Measurements from ENCODE around the gene TLR8. TPM values are rescaled to one million over a fixed set of nuclear protein-coding genes. Genes with fewer than 3 reads are reported as not detected.
A peak's percentile ranks its signal among the peaks of the same experiment; 100 is the strongest.
"Not testable (repeated sequence)": the region's sequence is repeated elsewhere in the genome, so short reads cannot be mapped to it uniquely, and the experiment has no call there.

The TLR8 gene
- total RNA-seq, 1 experiment from 2014 or later = not detected

GRCh38 chrX:12956704-12957534 lies 50.5 kb downstream of the TLR8 start:
- Histone ChIP-seq H3K79me2 (ENCODE audit: low read length) (no peaks in the 10 kb centered on the region), H3K27ac (ENCODE audit: low read length) (peak overlapping the region; percentile 96), H4K20me1 (ENCODE audit: insufficient read depth, low read depth, low read length) (no peaks in the 10 kb centered on the region), H3K9ac (ENCODE audit: low read length) (peak overlapping the region; percentile 71), H2AFZ (ENCODE audit: low read length) (peak overlapping the region; percentile 78), H3K4me1 (ENCODE audit: low read length) (peaks cover 47% of the 10 kb centered on the region), H3K36me3 (ENCODE audit: insufficient read depth, low read length) (no peaks in the 10 kb centered on the region), H3K4me3 (ENCODE audit: low read length) (peak overlapping the region; percentile 48), H3K9me2 (replicated peaks; ENCODE audit: insufficient read depth, low read length) (no peaks in the 10 kb centered on the region), H3K9me3 (ENCODE audit: low read length) (no peaks in the 10 kb centered on the region), H3K4me2 (ENCODE audit: low read depth, low read length, poor library complexity, severe bottlenecking) (peak overlapping the region; percentile 69), H3K27me3 (ENCODE audit: low read length) (no peaks in the 10 kb centered on the region)
- peak; percentile 94 for DNase-seq

- no peaks in the 10 kb centered on the region for H4K20me1 ChIP-seq (ENCODE audit: insufficient read depth, low read depth, low read length)
- H3K4me3 ChIP-seq (ENCODE audit: low read length) = no peak overlapping the region
- no peaks in the 10 kb centered on the region for H3K36me3 ChIP-seq (ENCODE audit: insufficient read depth, low read length)
- H3K9ac ChIP-seq (ENCODE audit: low read length) = no peak overlapping the region
- H3K9me2 ChIP-seq (replicated peaks; ENCODE audit: insufficient read depth, low read length) = no peaks in the 10 kb centered on the region
- peak overlapping the region; percentile 96 for H3K27ac ChIP-seq (ENCODE audit: low read length)
- DNase-seq = peak; percentile 41
- H3K4me1 ChIP-seq (ENCODE audit: low read length) = peaks cover 51% of the 10 kb centered on the region
- no peaks in the 10 kb centered on the region for H3K27me3 ChIP-seq (ENCODE audit: low read length)
- H2AFZ ChIP-seq (ENCODE audit: low read length) = peak overlapping the region; percentile 57; the same call in 1 of the 2 replicates
- H3K4me2 ChIP-seq (ENCODE audit: low read depth, low read length, poor library complexity, severe bottlenecking) = peak overlapping the region; percentile 69
- H3K9me3 ChIP-seq (ENCODE audit: low read length) = no peaks in the 10 kb centered on the region
- H3K79me2 ChIP-seq (ENCODE audit: low read length) = no peaks in the 10 kb centered on the region
These were observed 51.6 kb downstream of the TLR8 start for GRCh38 chrX:12958059-12958458.

DNA sequence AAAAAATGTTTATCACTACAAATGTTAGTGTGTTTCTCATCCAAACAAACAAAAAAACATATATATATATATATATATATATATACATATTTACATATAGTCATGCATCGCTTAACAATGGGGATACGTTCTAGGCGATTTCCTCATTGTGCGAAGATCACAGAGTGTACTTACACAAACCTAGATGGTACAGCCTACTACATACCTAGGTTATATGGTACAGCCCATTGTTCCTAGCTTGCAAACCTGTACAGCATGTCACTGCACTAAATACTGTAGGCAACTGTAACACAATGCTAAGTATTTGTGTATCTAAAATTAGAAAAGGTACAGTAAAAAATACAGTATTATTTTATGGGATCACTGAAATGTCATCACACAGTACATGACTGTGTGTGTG lies 52.0 kb downstream of the TLR8 start:
- H4K20me1 ChIP-seq (ENCODE audit: insufficient read depth, low read depth, low read length) = no peaks in the 10 kb centered on the region
- H3K27me3 ChIP-seq (ENCODE audit: low read length) = no peaks in the 10 kb centered on the region
- 0 out of 2 replicates have a peak overlapping the region, but pooled peaks have one; percentile 57 for H2AFZ ChIP-seq (ENCODE audit: low read length)
- H3K9me2 ChIP-seq (replicated peaks; ENCODE audit: insufficient read depth, low read length) = no peaks in the 10 kb centered on the region
- H3K9ac ChIP-seq (ENCODE audit: low read length) = no peak overlapping the region
- H3K4me3 ChIP-seq (ENCODE audit: low read length) = no peak overlapping the region
- H3K4me2 ChIP-seq (ENCODE audit: low read depth, low read length, poor library complexity, severe bottlenecking) = no peak overlapping the region
- DNase-seq = peak; percentile 40
- no peaks in the 10 kb centered on the region for H3K36me3 ChIP-seq (ENCODE audit: insufficient read depth, low read length)
- no peaks in the 10 kb centered on the region for H3K9me3 ChIP-seq (ENCODE audit: low read length)
- peaks cover 51% of the 10 kb centered on the region for H3K4me1 ChIP-seq (ENCODE audit: low read length)
- no peak overlapping the region for H3K27ac ChIP-seq (ENCODE audit: low read length)
- no peaks in the 10 kb centered on the region for H3K79me2 ChIP-seq (ENCODE audit: low read length)

DNA sequence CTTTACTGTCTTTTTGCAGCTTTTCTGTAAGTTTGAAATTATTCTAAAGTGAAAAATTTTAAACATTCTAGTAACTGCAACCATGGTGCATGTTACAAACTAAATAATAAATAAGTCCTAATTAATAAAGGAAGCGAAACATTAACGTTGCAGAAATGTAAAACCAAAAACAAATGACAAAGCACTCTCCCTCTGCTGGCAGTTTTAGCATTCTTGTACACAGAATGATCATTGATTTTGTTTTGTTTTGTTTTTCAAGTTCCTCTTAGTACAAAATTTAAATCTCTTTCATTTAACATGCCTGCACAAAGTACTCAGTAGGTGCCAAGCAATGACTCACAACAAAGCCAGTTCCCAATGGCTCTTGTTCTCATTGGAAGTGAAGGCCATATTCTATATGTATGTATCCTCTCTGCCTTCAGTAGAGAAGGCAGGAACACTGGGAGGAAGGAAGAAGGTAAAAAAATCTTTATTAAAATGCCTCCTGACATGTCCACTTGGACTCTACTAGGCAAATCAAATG lies 54.8 kb downstream of the TLR8 start:
- Histone ChIP-seq H3K36me3 (ENCODE audit: insufficient read depth, low read length) (no peaks in the 10 kb centered on the region), H3K4me1 (ENCODE audit: low read length) (peaks cover 37% of the 10 kb centered on the region), H3K4me2 (ENCODE audit: low read depth, low read length, poor library complexity, severe bottlenecking) (no peak overlapping the region), H3K79me2 (ENCODE audit: low read length) (no peaks in the 10 kb centered on the region), H3K9me3 (ENCODE audit: low read length) (no peaks in the 10 kb centered on the region), H3K9ac (ENCODE audit: low read length) (no peak overlapping the region), H2AFZ (ENCODE audit: low read length) (no peak overlapping the region), H4K20me1 (ENCODE audit: insufficient read depth, low read depth, low read length) (no peaks in the 10 kb centered on the region), H3K27ac (ENCODE audit: low read length) (no peak overlapping the region), H3K9me2 (replicated peaks; ENCODE audit: insufficient read depth, low read length) (no peaks in the 10 kb centered on the region), H3K27me3 (ENCODE audit: low read length) (no peaks in the 10 kb centered on the region), H3K4me3 (ENCODE audit: low read length) (no peak overlapping the region)
- peak; percentile 9 for DNase-seq

- H3K27me3 ChIP-seq (ENCODE audit: low read length) = no peaks in the 10 kb centered on the region
- H3K36me3 ChIP-seq (ENCODE audit: insufficient read depth, low read length) = no peaks in the 10 kb centered on the region
- peak; percentile 52 for DNase-seq
- H3K4me2 ChIP-seq (ENCODE audit: low read depth, low read length, poor library complexity, severe bottlenecking) = no peak overlapping the region
- peaks cover 29% of the 10 kb centered on the region for H3K4me1 ChIP-seq (ENCODE audit: low read length)
- H4K20me1 ChIP-seq (ENCODE audit: insufficient read depth, low read depth, low read length) = no peaks in the 10 kb centered on the region
- no peaks in the 10 kb centered on the region for H3K9me3 ChIP-seq (ENCODE audit: low read length)
- no peak overlapping the region for H3K27ac ChIP-seq (ENCODE audit: low read length)
- no peaks in the 10 kb centered on the region for H3K79me2 ChIP-seq (ENCODE audit: low read length)
- no peak overlapping the region for H2AFZ ChIP-seq (ENCODE audit: low read length)
- H3K9me2 ChIP-seq (replicated peaks; ENCODE audit: insufficient read depth, low read length) = no peaks in the 10 kb centered on the region
- no peak overlapping the region for H3K9ac ChIP-seq (ENCODE audit: low read length)
- no peak overlapping the region for H3K4me3 ChIP-seq (ENCODE audit: low read length)
These were observed 55.7 kb downstream of the TLR8 start for GRCh38 chrX:12962041-12962504.

GRCh38 chrX:12963210-12963850 lies 56.9 kb downstream of the TLR8 start:
- H3K4me3 ChIP-seq (ENCODE audit: low read length); H3K4me2 ChIP-seq (ENCODE audit: low read depth, low read length, poor library complexity, severe bottlenecking); H3K9me2 ChIP-seq (replicated peaks; ENCODE audit: insufficient read depth, low read length); H3K36me3 ChIP-seq (ENCODE audit: insufficient read depth, low read length); H3K27ac ChIP-seq (ENCODE audit: low read length); H4K20me1 ChIP-seq (ENCODE audit: insufficient read depth, low read depth, low read length); H3K79me2 ChIP-seq (ENCODE audit: low read length); H3K9ac ChIP-seq (ENCODE audit: low read length); H2AFZ ChIP-seq (ENCODE audit: low read length); H3K27me3 ChIP-seq (ENCODE audit: low read length); H3K9me3 ChIP-seq (ENCODE audit: low read length); DNase-seq: not testable (repeated sequence)
- peaks cover 17% of the 10 kb centered on the region for H3K4me1 ChIP-seq (ENCODE audit: low read length)

DNA sequence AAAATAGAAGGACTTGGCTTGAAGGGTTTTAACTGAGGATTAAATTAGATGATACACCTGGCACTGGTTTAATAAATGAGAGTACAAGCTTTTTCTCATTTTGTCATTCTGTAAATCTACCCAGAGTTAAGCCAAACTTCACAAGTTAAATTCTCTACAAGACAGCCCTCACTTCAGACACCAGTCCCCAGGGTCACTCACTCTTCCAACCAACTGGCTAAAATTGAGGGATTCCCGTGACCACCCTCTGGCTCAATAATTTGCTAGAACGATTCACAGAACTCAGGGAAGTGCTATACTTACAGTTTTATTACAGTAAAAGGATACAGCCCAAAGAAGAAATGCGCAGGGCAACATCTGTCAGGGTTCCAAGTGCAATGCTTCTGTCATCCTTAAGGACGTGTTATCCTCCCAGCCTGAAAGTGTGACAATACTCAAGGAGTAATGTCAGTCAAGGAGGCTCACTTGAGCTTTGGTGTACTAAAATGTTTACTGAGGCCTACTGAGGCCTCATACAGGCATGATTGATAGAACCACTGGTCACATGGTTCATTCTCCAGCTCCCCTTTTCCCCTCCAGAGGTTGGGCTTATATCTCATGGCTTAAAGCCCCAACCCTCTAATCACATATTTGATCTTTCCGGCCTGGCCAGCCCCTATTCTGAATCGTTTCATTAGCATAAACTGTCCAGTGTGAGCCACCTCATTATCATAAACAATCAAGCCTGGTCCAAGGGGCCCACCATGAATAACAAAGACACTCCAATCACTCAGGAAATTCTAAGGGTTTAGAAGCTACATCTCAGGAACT lies 58.9 kb downstream of the TLR8 start:
- no peaks in the 10 kb centered on the region for H4K20me1 ChIP-seq (ENCODE audit: insufficient read depth, low read depth, low read length)
- H3K27me3 ChIP-seq (ENCODE audit: low read length) = no peaks in the 10 kb centered on the region
- no peak overlapping the region for H3K4me3 ChIP-seq (ENCODE audit: low read length)
- DNase-seq = peak; percentile 33
- no peaks in the 10 kb centered on the region for H3K9me2 ChIP-seq (replicated peaks; ENCODE audit: insufficient read depth, low read length)
- no peak overlapping the region for H3K9ac ChIP-seq (ENCODE audit: low read length)
- no peaks in the 10 kb centered on the region for H3K36me3 ChIP-seq (ENCODE audit: insufficient read depth, low read length)
- H3K79me2 ChIP-seq (ENCODE audit: low read length) = no peaks in the 10 kb centered on the region
- H3K4me1 ChIP-seq (ENCODE audit: low read length) = peaks cover 14% of the 10 kb centered on the region
- peak overlapping the region; percentile 40; the same call in 1 of the 2 replicates for H2AFZ ChIP-seq (ENCODE audit: low read length)
- no peaks in the 10 kb centered on the region for H3K9me3 ChIP-seq (ENCODE audit: low read length)
- no peak overlapping the region for H3K4me2 ChIP-seq (ENCODE audit: low read depth, low read length, poor library complexity, severe bottlenecking)
- H3K27ac ChIP-seq (ENCODE audit: low read length) = no peak overlapping the region
